GOT3 (cell line): ENCODE results near the gene MSH6.

Source experiments
- DNase-seq: peaks from one replicate; lab custom pipeline; 2025; ENCODE audit warnings: mixed read lengths; lab: John Stamatoyannopoulos, UW

The MSH6 gene, protein sequence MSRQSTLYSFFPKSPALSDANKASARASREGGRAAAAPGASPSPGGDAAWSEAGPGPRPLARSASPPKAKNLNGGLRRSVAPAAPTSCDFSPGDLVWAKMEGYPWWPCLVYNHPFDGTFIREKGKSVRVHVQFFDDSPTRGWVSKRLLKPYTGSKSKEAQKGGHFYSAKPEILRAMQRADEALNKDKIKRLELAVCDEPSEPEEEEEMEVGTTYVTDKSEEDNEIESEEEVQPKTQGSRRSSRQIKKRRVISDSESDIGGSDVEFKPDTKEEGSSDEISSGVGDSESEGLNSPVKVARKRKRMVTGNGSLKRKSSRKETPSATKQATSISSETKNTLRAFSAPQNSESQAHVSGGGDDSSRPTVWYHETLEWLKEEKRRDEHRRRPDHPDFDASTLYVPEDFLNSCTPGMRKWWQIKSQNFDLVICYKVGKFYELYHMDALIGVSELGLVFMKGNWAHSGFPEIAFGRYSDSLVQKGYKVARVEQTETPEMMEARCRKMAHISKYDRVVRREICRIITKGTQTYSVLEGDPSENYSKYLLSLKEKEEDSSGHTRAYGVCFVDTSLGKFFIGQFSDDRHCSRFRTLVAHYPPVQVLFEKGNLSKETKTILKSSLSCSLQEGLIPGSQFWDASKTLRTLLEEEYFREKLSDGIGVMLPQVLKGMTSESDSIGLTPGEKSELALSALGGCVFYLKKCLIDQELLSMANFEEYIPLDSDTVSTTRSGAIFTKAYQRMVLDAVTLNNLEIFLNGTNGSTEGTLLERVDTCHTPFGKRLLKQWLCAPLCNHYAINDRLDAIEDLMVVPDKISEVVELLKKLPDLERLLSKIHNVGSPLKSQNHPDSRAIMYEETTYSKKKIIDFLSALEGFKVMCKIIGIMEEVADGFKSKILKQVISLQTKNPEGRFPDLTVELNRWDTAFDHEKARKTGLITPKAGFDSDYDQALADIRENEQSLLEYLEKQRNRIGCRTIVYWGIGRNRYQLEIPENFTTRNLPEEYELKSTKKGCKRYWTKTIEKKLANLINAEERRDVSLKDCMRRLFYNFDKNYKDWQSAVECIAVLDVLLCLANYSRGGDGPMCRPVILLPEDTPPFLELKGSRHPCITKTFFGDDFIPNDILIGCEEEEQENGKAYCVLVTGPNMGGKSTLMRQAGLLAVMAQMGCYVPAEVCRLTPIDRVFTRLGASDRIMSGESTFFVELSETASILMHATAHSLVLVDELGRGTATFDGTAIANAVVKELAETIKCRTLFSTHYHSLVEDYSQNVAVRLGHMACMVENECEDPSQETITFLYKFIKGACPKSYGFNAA (N-terminal part only)

DNA sequence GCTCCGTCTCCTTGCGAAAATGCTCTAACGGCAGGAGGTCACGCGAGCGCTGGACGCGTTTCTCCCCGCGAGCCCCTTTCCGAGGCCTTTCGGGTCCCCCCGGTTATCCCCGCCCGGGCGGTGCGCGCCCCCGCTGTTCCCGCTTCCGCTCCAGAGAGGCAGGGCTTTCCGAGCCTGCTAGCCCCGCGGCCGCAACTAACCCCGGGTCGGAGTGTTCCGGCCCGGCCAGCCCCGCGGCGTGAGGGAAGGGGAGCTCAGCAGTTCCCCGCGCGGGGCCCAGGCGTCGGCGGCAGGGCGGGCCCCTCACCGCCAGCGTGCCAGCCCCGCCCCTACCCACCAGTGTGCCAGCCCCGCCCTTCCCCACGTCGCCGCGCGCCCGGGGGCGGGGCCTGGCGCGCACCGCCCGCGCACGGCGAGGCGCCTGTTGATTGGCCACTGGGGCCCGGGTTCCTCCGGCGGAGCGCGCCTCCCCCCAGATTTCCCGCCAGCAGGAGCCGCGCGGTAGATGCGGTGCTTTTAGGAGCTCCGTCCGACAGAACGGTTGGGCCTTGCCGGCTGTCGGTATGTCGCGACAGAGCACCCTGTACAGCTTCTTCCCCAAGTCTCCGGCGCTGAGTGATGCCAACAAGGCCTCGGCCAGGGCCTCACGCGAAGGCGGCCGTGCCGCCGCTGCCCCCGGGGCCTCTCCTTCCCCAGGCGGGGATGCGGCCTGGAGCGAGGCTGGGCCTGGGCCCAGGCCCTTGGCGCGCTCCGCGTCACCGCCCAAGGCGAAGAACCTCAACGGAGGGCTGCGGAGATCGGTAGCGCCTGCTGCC is at the start of gene MSH6:
Gene MSH6, plus strand, starts transcription at position 475 of the 815 bp plus-strand sequence. Its CDS starts 89 bp downstream, at position 564.
- DNase-seq, result peak; percentile 83

DNA sequence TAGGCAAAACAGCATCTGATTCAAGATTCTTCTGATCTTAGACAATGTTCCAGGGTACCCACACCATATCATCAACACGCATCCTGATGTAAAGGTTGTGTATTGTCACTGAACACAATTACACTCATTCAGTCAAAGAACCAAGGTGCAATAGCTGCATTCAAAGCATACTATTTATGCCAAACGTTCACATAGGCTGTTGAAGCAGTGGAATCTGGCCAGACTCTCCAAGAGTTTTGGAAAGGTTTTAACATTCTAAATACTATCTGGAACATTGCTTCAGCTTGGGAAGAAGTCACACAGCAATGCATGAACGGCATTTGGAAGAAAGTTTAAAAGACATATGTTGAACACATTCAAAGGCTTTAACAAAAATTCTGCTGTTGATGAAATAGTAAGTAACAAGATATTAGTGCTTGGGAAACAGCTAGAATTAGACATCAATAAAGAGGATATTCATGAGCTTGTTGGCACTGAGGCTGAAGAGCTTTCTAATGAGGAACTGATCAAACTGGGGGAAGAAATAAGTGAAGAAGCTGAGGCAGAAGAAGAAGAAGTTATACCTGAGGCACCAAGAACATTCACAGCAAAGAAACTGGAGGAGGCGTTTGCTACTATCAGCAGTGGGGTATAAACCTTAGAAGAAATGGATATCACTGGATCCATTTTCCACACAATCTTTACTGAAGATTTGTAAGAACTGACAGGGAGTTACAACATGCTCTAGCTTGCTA is 47.6 kb upstream of the MSH6 start:
- DNase-seq, result no peak

DNA sequence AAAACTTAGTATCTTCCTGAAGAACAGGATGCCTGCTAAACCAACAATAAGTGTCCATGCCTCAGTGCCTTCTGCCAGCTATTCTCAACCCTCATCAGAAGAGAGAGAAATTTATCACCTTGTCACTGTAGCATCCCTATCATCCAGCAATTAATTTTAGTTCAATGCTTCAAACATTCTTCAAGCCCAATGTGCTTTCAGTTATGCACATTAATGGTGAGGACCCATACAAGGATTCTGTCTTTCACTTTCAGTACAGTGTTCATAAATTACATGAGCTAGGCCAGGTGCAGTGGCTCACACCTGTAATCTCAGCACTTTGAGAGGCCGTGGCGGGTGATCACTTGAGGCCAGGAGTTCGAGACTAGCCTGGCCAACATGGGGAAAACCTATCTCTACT is 47.0 kb upstream of the MSH6 start:
- DNase-seq, result no peak

DNA sequence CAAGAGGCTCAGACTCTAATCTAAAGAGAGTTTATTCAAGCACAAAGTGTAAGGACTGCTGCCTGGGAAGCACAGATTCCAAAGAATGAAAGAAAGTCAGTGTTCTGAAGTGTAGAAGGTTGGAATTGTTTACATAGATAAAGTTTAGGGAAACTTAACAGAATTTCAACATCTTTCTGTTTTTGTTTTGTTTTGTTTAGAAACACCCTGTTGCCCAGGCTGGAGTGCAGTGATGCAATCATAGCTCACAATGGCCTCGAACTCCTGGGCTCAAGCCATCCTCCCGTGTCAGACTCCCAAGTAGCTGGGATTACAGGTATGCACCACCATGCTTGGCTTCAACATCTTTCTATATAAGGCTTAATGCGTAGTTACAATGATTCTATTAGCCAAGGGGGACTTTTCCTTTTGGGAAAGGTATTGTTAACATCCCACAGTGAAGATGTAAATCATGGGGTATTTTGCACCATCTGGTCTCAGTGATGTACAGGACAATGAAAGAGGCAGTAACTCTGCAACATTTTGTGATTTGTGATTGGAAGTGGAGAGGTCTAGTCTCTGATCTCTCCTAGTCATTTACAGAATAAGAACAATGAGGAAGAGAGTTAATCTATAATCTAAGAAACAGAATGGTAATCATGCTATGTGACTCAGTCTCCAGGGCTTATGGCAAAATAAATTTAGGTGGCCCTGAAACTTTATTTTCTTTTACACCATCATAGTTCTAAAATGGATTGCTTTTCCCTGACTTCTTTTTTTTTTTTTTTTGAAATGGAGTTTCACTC is 45.6 kb upstream of the MSH6 start:
- DNase-seq, result no peak

DNA sequence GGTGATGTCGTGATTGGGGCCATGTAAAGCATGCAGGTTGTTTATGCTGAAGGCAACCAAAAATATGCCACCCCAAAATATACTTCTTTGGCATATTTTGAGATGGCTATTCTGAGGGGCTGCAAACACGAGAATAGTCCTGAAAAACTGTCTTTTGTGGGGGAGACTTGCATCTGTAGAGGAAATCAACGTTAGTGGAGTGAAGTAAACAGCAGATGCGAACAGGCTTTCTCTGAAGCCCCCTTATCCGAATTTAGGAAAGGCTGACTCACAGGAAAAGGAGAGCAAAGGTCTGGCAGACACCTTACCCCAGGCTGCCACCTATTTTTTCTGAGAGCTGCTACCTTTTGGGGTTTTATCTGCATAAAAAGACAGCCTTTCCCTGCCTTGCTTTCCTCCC is 44.6 kb upstream of the MSH6 start:
- DNase-seq, result no peak

DNA sequence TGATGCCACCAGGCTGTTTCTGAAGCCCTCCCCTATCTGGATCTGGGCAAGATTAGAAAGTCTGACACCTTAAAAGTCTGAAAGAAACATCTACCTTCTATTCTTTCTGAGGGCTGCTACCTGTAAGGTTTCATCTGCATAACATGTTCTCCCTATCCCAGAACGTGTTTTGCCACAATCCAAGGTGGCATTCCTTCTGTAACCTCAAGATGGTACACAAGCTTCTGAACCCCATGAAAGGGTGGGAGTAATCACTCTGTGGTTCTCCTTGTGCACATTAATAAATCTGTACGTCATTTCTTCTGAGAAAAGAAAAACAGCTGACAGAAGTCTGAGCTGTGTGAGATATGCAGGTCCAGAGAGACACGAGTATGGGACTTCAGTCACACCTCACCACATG is 41.8 kb upstream of the MSH6 start:
- DNase-seq, result no peak

DNA sequence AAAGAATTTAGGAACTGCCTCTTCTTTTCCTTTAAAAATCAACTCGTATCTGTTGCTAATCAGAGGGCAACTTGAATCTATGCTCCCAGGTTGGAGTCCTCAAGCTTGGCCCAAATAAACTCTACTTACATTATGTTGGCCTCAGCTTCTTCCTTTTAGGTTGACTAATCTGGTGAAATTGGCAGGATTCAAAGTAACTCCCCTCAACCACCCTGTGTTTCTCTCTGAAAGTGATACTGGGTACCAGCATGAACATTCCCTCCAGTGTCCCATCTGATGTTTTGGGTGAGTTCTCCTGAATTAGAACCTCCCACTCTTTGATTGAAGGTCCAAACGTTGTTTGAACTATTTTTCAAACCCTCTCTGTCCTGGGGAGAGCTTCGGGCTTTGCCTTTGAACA is 41.3 kb upstream of the MSH6 start:
- no peak for DNase-seq

DNA sequence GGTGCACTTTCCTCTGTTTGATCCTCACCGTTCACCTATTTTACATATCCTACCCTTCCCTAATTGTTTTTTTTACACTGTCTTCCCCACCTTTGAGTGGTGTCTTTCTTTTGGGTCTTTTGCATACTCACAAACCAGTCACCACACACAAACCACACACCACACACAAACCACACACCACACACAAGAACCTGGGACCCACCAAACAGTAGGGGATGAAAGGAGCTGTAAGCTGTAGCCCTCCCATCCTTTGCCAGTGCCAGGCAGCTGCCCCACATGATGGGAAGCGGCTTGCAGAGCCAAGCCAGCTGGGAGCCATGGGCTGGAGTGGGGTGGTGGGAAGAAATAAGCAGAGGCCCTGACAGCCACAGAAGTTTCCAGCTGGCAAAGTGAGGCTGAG is 38.9 kb upstream of the MSH6 start:
- DNase-seq, result no peak

DNA sequence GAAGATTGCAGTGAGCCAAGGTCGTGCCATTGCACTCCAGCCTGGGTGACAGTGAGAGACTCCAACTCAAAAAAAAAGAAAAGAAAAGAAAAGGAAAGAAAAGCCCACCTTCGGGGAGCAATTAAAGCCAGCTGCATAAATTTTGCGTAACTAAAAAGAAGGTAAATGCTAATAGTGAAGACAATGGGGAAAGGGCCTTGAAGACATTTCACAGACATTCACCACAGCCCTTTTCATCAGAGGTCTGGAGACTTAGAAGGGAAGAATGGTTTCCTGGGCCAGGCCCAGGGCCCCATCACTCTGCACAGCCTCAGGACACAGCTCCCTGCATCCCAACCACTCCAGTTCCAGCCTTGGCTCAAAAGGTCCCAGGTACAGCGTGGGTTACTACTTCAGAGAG is 35.1 kb upstream of the MSH6 start:
- DNase-seq, result no peak

DNA sequence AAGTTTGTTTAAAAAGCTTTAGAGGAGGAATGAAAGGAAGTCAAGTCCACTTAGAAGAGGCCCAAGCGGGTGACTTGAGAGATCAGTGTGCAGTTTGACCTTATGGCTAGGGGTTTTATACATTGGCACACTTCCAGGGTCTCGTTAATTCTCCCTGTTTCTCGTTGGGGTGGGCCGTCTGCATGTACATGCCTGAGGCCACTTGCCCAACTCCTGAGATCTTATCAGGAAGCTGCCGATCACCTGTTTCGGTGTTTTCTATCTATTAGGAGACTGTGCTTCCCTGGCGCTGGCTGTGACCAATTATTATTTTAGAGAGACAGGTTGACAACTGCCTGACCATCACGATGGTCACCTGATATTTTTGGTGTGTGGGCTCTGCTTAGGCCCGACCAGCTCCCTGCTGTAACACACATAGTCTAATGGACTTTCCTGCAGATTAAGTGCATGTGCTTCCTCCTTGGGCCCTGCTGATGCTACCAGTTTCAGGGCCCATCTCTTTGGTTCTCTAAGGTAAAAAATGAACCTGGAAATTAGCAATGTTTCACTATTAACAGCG is 31.0 kb upstream of the MSH6 start:
- DNase-seq, result no peak

DNA sequence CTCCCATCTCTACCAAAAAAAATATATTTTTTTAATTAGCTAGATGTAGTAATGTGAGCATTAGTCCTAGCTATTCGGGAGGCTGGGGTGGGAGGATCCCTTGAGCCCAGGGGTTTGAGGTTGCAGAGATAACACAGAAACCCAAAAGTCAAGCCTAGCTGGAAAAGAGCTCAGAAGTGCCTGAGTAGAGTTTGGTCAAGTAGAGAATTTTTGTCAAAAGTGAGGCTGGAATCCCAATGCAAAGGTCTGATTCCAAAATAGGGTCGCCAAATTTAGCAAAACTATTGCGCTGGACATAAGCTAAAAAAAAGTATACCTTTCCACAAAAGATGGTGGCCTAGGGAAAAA is 15.5 kb upstream of the MSH6 start:
- no peak for DNase-seq

DNA sequence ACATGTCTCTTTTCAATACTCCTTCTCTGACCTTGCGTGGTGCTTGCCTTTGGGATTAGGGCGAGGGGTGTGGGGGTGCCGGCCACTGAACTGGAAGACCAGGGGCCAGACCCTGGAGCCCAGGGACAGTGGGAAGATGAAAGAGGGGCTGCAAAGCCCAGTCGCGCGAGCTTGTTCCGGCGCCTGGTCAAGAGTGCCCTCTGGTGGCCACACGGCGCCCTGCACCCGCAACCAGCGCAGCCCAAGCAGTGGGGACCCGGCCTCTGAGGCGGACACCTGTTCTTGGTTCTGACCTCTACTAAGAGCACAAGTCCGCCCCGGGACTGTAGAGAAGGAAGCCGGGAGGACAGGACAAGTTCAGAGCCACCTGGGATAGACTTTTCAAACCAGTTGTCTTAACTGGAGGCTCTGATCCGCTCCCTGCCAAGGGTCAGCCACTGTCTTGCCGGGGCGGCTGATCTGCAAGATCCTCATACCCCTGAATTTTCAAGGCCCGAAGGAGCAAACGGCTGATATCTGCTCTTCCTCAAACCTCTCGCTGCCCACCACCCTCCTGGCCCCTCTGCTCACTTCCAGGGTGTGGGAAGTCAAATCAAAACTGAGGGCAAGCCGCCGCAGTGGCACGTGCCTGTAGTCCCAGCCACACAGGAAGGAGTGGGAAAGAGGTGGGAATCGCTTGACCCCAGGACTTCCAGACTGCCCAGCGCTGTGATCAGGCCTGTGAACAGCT is 14.9 kb upstream of the MSH6 start:
- peak; percentile 41 for DNase-seq

DNA sequence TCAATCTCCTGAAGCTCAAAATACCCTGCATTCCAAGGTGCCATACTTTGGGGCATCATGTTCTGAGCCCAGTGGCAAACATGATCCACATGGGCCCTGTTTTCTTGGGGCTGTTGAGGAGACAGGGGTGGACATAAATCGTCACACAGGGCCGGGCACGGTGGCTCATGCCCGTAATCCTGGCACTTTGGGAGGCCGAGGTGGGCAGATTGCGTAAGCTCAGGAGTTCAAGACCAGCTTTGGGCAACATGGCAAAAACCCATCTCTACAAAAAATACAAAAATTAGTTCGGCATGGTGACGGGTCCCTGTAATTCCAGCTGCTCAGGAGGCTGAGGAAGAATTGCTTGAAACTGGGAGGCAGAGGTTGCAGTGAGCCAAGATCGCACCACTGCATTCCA is 13.6 kb upstream of the MSH6 start:
- no peak for DNase-seq

DNA sequence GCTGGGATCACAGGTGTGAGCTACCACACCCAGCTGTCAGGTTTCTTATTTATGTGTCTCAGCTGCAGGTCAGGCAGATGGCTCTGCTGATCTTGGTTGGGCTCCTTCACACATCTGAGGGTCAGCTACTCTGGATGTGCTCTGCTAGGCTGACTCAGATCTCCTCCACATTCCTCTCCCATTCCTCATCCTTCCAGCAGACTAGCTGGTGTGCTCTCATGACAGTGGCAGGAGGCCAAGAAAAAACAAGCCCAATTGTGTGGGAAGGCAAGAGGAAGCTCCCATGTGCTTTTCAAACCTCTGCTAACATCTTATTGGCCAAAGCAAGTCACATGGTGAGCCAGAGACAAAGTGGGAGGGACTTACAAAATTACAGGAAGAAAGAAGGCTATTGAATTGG is 11.7 kb upstream of the MSH6 start:
- no peak for DNase-seq

DNA sequence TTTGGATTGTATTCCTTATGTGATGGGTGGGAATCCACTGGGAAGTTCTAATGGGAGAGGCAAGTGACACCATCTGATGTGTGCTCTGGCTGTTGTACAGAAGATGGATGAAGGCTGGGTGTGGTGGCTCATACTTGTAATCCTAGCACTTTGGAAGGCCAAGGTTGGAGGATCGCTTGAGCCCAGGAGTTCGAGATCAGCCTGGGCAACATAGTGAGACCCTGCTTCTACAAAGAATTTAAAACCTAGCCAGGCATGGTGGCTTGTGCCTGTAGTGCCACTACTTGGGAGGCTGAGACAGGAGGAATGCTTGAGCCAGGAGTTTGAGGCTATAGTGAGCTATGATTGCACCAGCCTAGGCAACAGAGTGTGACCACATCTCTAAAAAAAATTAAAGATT is 10.6 kb upstream of the MSH6 start:
- no peak for DNase-seq

DNA sequence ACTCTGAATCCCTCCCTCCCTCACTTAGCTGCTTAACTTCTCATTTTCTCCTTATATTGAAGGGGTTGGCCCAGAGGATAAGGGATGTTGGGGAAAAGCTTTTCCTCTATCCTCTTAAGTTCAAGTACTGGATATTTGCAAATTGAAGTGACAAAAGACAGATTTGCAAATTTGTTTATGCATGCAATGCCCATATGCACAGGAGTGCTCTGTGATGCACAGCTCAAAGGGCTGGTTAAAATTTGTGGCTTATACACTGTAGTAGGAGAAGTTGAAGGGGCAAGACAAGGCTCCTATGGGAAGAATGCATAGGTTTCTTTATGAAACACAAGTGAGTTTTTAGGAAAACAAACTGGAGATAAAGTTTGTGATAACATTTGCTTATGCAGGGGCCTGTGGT is 8.4 kb upstream of the MSH6 start:
- no peak for DNase-seq

DNA sequence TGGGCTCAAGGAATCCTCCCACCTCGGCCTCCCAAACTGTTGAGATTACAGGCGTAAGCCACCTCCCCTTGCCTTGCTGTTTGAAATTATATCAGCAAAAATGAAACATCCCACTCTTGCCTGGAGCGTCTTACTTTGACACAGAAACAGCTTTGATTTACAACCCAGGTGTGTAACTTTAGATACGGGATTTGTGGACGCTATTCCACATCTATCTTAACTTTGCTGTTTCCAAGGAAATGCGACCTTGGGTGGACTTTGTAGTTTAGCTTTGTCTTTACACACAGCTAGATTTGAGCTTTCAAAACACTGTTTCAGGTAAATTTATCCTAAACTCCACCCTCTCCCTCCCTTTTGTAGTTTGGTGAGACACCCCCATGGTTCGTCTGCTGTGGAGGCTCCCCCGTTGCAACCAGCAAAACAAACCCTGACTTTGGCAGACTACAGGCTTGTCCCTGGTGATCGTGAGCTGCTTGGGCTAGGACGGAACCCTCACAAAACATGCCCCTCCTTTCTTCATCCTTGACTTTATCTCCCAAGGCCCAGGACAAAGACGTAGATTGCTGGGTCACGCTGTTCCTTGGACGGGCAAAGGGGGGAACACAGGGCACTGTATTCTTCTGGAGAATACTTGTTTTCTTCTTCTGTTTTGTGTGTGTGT is 5.5 kb upstream of the MSH6 start:
- no peak for DNase-seq

DNA sequence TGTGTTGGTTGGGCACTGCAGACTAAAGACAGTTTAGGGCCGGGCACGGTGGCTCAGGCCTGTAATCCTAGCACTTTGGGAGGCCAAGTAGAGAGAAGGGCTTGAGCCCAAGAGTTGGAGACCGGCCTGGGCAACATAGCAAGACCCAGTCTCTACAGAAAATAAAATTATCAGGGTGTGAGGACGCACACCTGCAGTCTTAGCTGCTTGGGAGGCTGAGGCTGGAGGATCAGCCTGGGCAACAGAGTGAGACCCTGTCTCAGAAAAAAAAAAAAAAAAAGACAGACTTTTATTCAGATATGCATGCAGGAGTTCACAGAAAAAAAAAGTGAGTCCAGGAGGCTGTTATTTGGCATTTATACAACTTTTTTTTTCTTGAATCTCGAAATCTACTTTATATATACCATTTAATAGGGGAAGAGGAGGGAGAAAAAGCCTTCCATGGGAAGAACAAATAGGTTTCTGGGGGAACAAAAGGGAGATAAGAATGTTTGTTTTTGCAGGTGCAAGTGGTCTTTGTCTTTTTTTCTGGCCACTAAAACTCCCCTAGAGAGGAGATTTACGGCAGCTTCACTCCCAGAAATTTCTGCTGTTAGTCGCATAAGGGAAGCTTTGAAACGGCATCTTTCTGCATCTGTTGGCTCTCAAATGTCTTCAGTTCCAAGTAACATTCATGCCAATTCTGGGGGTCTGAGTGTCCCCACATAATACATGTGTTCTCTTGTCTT is 4.1 kb upstream of the MSH6 start:
- no peak for DNase-seq
